HepG2 (cell line): ENCODE measurements around the gene ADAD2. TPM values are rescaled to one million over a fixed set of nuclear protein-coding genes. Genes with fewer than 3 reads are reported as not detected.

ENCODE experiments used
- CBX5 ChIP-seq: sonication (generic); formaldehyde crosslinking; IDR thresholded peaks from 2 replicates; pipeline ENCODE4 v1.4.0; 2020; ENCODE audit warnings: missing genetic modification reagents, borderline replicate concordance
- CREB1 ChIP-seq, 2 experiments: fragments of 450-650 bp in 1 of 2; IDR thresholded peaks; 2 replicates each; pipeline ENCODE4 v1.6.1; 2016 to 2017; ENCODE audit warnings: control low read depth in 1 of 2, mild to moderate bottlenecking in 1 of 2, missing compliant biosample characterization in 1 of 2, missing genetic modification characterization in 1 of 2
- ELF1 ChIP-seq: sonication (generic); formaldehyde crosslinking; IDR thresholded peaks from 2 replicates; pipeline ENCODE4 v1.4.0; 2020; ENCODE audit warnings: missing genetic modification reagents
- IRF2 ChIP-seq: IDR thresholded peaks from 2 replicates; pipeline ENCODE4 v1.6.1; 2018; ENCODE audit warnings: missing genetic modification reagents, missing compliant biosample characterization
- KLF13 ChIP-seq: sonication (generic); formaldehyde crosslinking; IDR thresholded peaks from 2 replicates; pipeline ENCODE4 v1.4.0; 2020; ENCODE audit warnings: mild to moderate bottlenecking, missing genetic modification reagents
- MXI1 ChIP-seq: IDR thresholded peaks from 3 replicates; pipeline ENCODE4 v1.6.1; 2012; ENCODE audit warnings: low read depth, low read length, inconsistent platforms, borderline replicate concordance
- STAG1 ChIP-seq: sonication (generic); formaldehyde crosslinking; IDR thresholded peaks from 2 replicates; pipeline ENCODE4 v1.4.0; 2020; ENCODE audit warnings: missing genetic modification reagents
- TBL1XR1 ChIP-seq: fragments of 150-350 bp; IDR thresholded peaks from 2 replicates; pipeline ENCODE4 v1.6.1; 2014; ENCODE audit warnings: borderline replicate concordance, low read length; ENCODE audit not compliant: partially characterized antibody
- THAP11 ChIP-seq: IDR thresholded peaks from 2 replicates; pipeline ENCODE4 v1.6.1; 2016; ENCODE audit warnings: missing biosample characterization, missing genetic modification reagents
- ZNF205 ChIP-seq: IDR thresholded peaks from 2 replicates; pipeline ENCODE4 v1.6.1; 2018; ENCODE audit warnings: missing biosample characterization, missing genetic modification reagents
- polyA plus RNA-seq, 8 experiments: library from polyadenylated mRNA; depleted of rRNA in 3 of 8; stranded (reverse) in 7 of 8; unstranded in 1 of 8; fragments of >200 nt; fragmentation: Illumina TruSeq in 4 of 8; extraction: Trizol in 4 of 8; gene quantifications; 2 replicates each; pipeline versions ENCODE4 v1.2.1 to v1.2.3, GENCODE V29; 2011 to 2016; ENCODE audit warnings: low read depth in 4 of 8, missing spikeins in 1 of 8, mixed read lengths in 1 of 8; ENCODE audit not compliant: insufficient read depth in 1 of 8
- total RNA-seq, 5 experiments: library from RNA; depleted of rRNA; stranded (reverse); fragments of >200 nt; fragmentation: Illumina TruSeq; extraction: Trizol; gene quantifications; 2 replicates each; pipeline ENCODE4 v1.2.3, GENCODE V29; 2016; ENCODE audit warnings: low read depth in 1 of 5
- TF ChIP-seq, protein P1 (sequence below): sonication (generic); formaldehyde crosslinking; IDR thresholded peaks from 2 replicates; pipeline ENCODE4 v1.4.0; 2020; ENCODE audit warnings: missing genetic modification reagents
- TF ChIP-seq, protein P2 (sequence below): sonication (generic); formaldehyde crosslinking; IDR thresholded peaks from 2 replicates; pipeline ENCODE4 v1.5.0; 2020; ENCODE audit warnings: mild to moderate bottlenecking, missing genetic modification reagents, borderline replicate concordance
- TF ChIP-seq, protein P3 (sequence below), 2 experiments: fragments of 450-650 bp in 1 of 2; sonication (generic) in 1 of 2; formaldehyde crosslinking in 1 of 2; IDR thresholded peaks; 2 replicates each; pipeline versions ENCODE4 v1.6.1 to v1.8.0; 2016 to 2022; ENCODE audit warnings: antibody characterized with exemption in 1 of 2, mild to moderate bottlenecking in 1 of 2, missing genetic modification reagents in 1 of 2

Gene ADAD2
- total and polyA plus RNA-seq, 2 of the 13 experiments (the other 11 are each of a cell fraction or from before 2014, with no cell fraction given) = not detected

- TF ChIP-seq MXI1 (peak; percentile 67; the same call in 2 of the 3 replicates), STAG1 (peak; percentile 92), THAP11 (CRISPR knock-in tag) (peak; percentile 32; the same call in 1 of the 2 replicates), CREB1 (IDR thresholded peaks at IDR 0.05) (peak; percentile 69), CREB1 (CRISPR knock-in tag; IDR thresholded peaks at IDR 0.05) (no peak), TBL1XR1 (no peak), ELF1 (CRISPR knock-in tag) (0 out of 2 replicates have a peak, but pooled peaks have one; percentile 11), ZNF205 (CRISPR knock-in tag) (no peak), IRF2 (CRISPR knock-in tag) (no peak), CBX5 (CRISPR knock-in tag) (peak; percentile 51; the same call in 1 of the 2 replicates), KLF13 (CRISPR knock-in tag) (no peak)
- TF ChIP-seq, protein P1, sequence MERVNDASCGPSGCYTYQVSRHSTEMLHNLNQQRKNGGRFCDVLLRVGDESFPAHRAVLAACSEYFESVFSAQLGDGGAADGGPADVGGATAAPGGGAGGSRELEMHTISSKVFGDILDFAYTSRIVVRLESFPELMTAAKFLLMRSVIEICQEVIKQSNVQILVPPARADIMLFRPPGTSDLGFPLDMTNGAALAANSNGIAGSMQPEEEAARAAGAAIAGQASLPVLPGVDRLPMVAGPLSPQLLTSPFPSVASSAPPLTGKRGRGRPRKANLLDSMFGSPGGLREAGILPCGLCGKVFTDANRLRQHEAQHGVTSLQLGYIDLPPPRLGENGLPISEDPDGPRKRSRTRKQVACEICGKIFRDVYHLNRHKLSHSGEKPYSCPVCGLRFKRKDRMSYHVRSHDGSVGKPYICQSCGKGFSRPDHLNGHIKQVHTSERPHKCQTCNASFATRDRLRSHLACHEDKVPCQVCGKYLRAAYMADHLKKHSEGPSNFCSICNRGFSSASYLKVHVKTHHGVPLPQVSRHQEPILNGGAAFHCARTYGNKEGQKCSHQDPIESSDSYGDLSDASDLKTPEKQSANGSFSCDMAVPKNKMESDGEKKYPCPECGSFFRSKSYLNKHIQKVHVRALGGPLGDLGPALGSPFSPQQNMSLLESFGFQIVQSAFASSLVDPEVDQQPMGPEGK (CRISPR knock-in tag) = 0 out of 2 replicates have a peak, but pooled peaks have one; percentile 28
- TF ChIP-seq, protein P2, sequence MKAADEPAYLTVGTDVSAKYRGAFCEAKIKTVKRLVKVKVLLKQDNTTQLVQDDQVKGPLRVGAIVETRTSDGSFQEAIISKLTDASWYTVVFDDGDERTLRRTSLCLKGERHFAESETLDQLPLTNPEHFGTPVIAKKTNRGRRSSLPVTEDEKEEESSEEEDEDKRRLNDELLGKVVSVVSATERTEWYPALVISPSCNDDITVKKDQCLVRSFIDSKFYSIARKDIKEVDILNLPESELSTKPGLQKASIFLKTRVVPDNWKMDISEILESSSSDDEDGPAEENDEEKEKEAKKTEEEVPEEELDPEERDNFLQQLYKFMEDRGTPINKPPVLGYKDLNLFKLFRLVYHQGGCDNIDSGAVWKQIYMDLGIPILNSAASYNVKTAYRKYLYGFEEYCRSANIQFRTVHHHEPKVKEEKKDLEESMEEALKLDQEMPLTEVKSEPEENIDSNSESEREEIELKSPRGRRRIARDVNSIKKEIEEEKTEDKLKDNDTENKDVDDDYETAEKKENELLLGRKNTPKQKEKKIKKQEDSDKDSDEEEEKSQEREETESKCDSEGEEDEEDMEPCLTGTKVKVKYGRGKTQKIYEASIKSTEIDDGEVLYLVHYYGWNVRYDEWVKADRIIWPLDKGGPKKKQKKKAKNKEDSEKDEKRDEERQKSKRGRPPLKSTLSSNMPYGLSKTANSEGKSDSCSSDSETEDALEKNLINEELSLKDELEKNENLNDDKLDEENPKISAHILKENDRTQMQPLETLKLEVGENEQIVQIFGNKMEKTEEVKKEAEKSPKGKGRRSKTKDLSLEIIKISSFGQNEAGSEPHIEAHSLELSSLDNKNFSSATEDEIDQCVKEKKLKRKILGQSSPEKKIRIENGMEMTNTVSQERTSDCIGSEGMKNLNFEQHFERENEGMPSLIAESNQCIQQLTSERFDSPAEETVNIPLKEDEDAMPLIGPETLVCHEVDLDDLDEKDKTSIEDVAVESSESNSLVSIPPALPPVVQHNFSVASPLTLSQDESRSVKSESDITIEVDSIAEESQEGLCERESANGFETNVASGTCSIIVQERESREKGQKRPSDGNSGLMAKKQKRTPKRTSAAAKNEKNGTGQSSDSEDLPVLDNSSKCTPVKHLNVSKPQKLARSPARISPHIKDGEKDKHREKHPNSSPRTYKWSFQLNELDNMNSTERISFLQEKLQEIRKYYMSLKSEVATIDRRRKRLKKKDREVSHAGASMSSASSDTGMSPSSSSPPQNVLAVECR (CRISPR knock-in tag) = peak; percentile 12; the same call in 1 of the 2 replicates
- TF ChIP-seq, protein P3, sequence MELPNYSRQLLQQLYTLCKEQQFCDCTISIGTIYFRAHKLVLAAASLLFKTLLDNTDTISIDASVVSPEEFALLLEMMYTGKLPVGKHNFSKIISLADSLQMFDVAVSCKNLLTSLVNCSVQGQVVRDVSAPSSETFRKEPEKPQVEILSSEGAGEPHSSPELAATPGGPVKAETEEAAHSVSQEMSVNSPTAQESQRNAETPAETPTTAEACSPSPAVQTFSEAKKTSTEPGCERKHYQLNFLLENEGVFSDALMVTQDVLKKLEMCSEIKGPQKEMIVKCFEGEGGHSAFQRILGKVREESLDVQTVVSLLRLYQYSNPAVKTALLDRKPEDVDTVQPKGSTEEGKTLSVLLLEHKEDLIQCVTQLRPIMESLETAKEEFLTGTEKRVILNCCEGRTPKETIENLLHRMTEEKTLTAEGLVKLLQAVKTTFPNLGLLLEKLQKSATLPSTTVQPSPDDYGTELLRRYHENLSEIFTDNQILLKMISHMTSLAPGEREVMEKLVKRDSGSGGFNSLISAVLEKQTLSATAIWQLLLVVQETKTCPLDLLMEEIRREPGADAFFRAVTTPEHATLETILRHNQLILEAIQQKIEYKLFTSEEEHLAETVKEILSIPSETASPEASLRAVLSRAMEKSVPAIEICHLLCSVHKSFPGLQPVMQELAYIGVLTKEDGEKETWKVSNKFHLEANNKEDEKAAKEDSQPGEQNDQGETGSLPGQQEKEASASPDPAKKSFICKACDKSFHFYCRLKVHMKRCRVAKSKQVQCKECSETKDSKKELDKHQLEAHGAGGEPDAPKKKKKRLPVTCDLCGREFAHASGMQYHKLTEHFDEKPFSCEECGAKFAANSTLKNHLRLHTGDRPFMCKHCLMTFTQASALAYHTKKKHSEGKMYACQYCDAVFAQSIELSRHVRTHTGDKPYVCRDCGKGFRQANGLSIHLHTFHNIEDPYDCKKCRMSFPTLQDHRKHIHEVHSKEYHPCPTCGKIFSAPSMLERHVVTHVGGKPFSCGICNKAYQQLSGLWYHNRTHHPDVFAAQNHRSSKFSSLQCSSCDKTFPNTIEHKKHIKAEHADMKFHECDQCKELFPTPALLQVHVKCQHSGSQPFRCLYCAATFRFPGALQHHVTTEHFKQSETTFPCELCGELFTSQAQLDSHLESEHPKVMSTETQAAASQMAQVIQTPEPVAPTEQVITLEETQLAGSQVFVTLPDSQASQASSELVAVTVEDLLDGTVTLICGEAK (IDR thresholded peaks at IDR 0.05) = no peak
- TF ChIP-seq, protein P3 (CRISPR knock-in tag; IDR thresholded peaks at IDR 0.05) = no peak
Measured at GRCh38 chr16:84175350-84176081, 15.4 kb upstream of the ADAD2 start (continued).
